HCT116 (cell line): Measurements from ENCODE around the gene AMMECR1. TPM values are rescaled to one million over a fixed set of nuclear protein-coding genes. Genes with fewer than 3 reads are reported as not detected.

Source experiments
- ATAC-seq: fragments of 200-7000 bp; cut with Tn5 transposase; 2 replicates; pipeline ENCODE4 v1.9.1; 2020; ENCODE audit warnings: mild to moderate bottlenecking, moderate library complexity
- BruUV-seq: library from RNA; stranded (reverse); fragments of 400-500 nt; replicated peaks from 2 replicates; lab custom pipeline; 2021; lab: Mats Ljungman, UMichigan
- CTCF ChIA-PET: fragments of 300-600 bp; sonication (Branson Sonifier 250); formaldehyde crosslinking; loops from one replicate; lab custom pipeline; 2021; ENCODE audit warnings: antibody characterized with exemption; lab: Charles Lee
- POLR2A ChIA-PET: fragments of 300-600, 350-600 bp; sonication (Branson Sonifier 250); formaldehyde crosslinking; loops from one replicate; lab custom pipeline; 2021; ENCODE audit warnings: antibody characterized with exemption; lab: Charles Lee
- RAD21 ChIA-PET, 2 experiments: fragments of 300-600 bp; sonication (Branson Sonifier 250); formaldehyde crosslinking; loops; one replicate each; lab custom pipeline; 2023; ENCODE audit warnings: low total read pairs in 2 of 2; ENCODE audit not compliant: uncharacterized antibody in 2 of 2, unreplicated experiment in 2 of 2, low non-redundant PET in 1 of 2; lab: Charles Lee
- DNase-seq: peaks from one replicate; pipeline ENCODE4 v3.0.0-alpha.2; 2010; ENCODE audit warnings: low read depth, low spot score
- H2AFZ ChIP-seq: fragments of 200-600 bp; shearing (Covaris generic), sonication (generic); 2 replicates; pipeline ENCODE4 v1.6.1; 2017; ENCODE audit warnings: low read depth, mixed run types, mixed read lengths, antibody characterized with exemption, low read length; ENCODE audit not compliant: poor library complexity, severe bottlenecking
- H3K27ac ChIP-seq: 2 replicates; pipeline ENCODE4 v1.5.1; 2012; ENCODE audit warnings: low read depth, low read length
- H3K27me3 ChIP-seq: fragments of 200-600 bp; sonication (generic); 2 replicates; pipeline ENCODE4 v1.6.1; 2016; ENCODE audit warnings: mixed run types, low read length, mixed read lengths; ENCODE audit not compliant: insufficient read depth
- H3K36me3 ChIP-seq, 2 experiments: fragments of 200-500 bp in 1 of 2; fragments of 200-600 bp in 1 of 2; sonication (Bioruptor generic) in 1 of 2; sonication (generic) in 1 of 2; 2 replicates each; pipeline versions ENCODE4 v1.5.1 to v1.6.1; 2014 to 2016; ENCODE audit warnings: low read length in 2 of 2, inconsistent platforms in 1 of 2, mixed read lengths in 1 of 2, mixed run types in 1 of 2; ENCODE audit not compliant: insufficient read depth in 2 of 2, control insufficient read depth in 1 of 2
- H3K4me1 ChIP-seq, 2 experiments: fragments of 200-600 bp in 1 of 2; sonication (generic) in 1 of 2; 2 replicates each; pipeline versions ENCODE4 v1.5.1 to v1.6.1; 2012 to 2017; ENCODE audit warnings: low read length in 2 of 2, inconsistent platforms in 1 of 2, mild to moderate bottlenecking in 1 of 2, mixed read lengths in 1 of 2, mixed run types in 1 of 2, moderate library complexity in 1 of 2; ENCODE audit not compliant: insufficient read depth in 2 of 2, control insufficient read depth in 1 of 2
- H3K4me2 ChIP-seq: fragments of 200-600 bp; sonication (generic); 2 replicates; pipeline ENCODE4 v1.6.1; 2017; ENCODE audit warnings: mixed run types, low read length, mixed read lengths
- H3K4me3 ChIP-seq, 2 experiments: fragments of 200-600 bp in 1 of 2; sonication (generic) in 1 of 2; replicated peaks in 1 of 2; 2 replicates each; pipeline ENCODE4 v1.5.1; 2011 to 2016; ENCODE audit warnings: low read length in 2 of 2, control low read depth in 1 of 2, low read depth in 1 of 2, mild to moderate bottlenecking in 1 of 2, mixed read lengths in 1 of 2, mixed run types in 1 of 2
- H3K79me2 ChIP-seq: fragments of 200-600 bp; sonication (generic); 2 replicates; pipeline ENCODE4 v1.6.1; 2017; ENCODE audit warnings: mild to moderate bottlenecking, mixed run types, low read length, moderate library complexity, mixed read lengths; ENCODE audit not compliant: insufficient read depth
- H3K9ac ChIP-seq: fragments of 200-600 bp; sonication (generic); 2 replicates; pipeline ENCODE4 v1.6.1; 2016; ENCODE audit warnings: low read length, mixed read lengths
- H3K9me2 ChIP-seq: fragments of 200-600 bp; sonication (generic), shearing (Covaris generic); 2 replicates; pipeline ENCODE4 v1.6.1; 2017; ENCODE audit warnings: mixed run types, mild to moderate bottlenecking, moderate library complexity; ENCODE audit not compliant: insufficient read depth
- H3K9me3 ChIP-seq, 2 experiments: fragments of 200-500 bp in 1 of 2; fragments of 200-600 bp in 1 of 2; sonication (Bioruptor generic) in 1 of 2; sonication (generic) in 1 of 2; 2 replicates each; pipeline ENCODE4 v1.6.1; 2014 to 2017; ENCODE audit warnings: low read length in 2 of 2, mixed read lengths in 2 of 2, inconsistent platforms in 1 of 2, low read depth in 1 of 2, mild to moderate bottlenecking in 1 of 2, mixed run types in 1 of 2, moderate library complexity in 1 of 2; ENCODE audit not compliant: control insufficient read depth in 1 of 2, insufficient read depth in 1 of 2
- H4K20me1 ChIP-seq: fragments of 200-600 bp; sonication (generic), shearing (Covaris generic); 2 replicates; pipeline ENCODE4 v1.6.1; 2017; ENCODE audit warnings: mixed run types, mild to moderate bottlenecking, moderate library complexity; ENCODE audit not compliant: insufficient read depth
- CBX3 ChIP-seq: IDR thresholded peaks from 2 replicates; pipeline ENCODE4 v1.6.1; 2012; ENCODE audit warnings: low read depth
- EGR1 ChIP-seq: IDR thresholded peaks from 2 replicates; pipeline ENCODE4 v1.6.1; 2012; ENCODE audit warnings: low read depth
- ELF1 ChIP-seq: IDR thresholded peaks from 2 replicates; pipeline ENCODE4 v1.6.1; 2012; ENCODE audit warnings: low read depth, borderline replicate concordance
- EZH2 ChIP-seq: fragments of 200-600 bp; sonication (generic); IDR thresholded peaks from 2 replicates; pipeline ENCODE4 v1.6.1; 2017; ENCODE audit warnings: antibody characterized with exemption, mixed run types
- EZH2phosphoT487 ChIP-seq: fragments of 200-600 bp; IDR thresholded peaks from 2 replicates; pipeline ENCODE4 v1.6.1; 2018; ENCODE audit warnings: antibody characterized with exemption, borderline replicate concordance
- POLR2AphosphoS5 ChIP-seq: IDR thresholded peaks from 2 replicates; pipeline ENCODE4 v1.6.1; 2011; ENCODE audit warnings: mild to moderate bottlenecking, low read depth, low read length, moderate library complexity
- SP1 ChIP-seq: IDR thresholded peaks from 2 replicates; pipeline ENCODE4 v1.6.1; 2012; ENCODE audit warnings: low read depth
- SRF ChIP-seq: IDR thresholded peaks from 2 replicates; pipeline ENCODE4 v1.6.1; 2012; ENCODE audit warnings: low read depth
- TCF7L2 ChIP-seq: IDR thresholded peaks from 2 replicates; pipeline ENCODE4 v1.7.0; 2011; ENCODE audit warnings: borderline replicate concordance, inconsistent platforms; ENCODE audit not compliant: insufficient read depth, insufficient read length; ENCODE audit errors: extremely low read depth
- YY1 ChIP-seq: IDR thresholded peaks from 2 replicates; pipeline ENCODE4 v1.6.1; 2011; ENCODE audit warnings: low read length, low read depth, moderate library complexity, mild to moderate bottlenecking; ENCODE audit not compliant: insufficient replicate concordance; ENCODE audit errors: extremely low read depth
- ZFX ChIP-seq: fragments of 450-650 bp; IDR thresholded peaks from 2 replicates; pipeline ENCODE4 v1.6.1; 2017
- intact Hi-C: fragments of 100-400 bp; cut with micrococcal nuclease; formaldehyde crosslinking; loops from 2 replicates; pipeline ENCODE4 v1.10.0; 2022
- total RNA-seq: library from RNA; stranded (reverse); gene quantifications from one replicate; pipeline ENCODE4 v1.2.1, GENCODE V29; 2021; ENCODE audit not compliant: unreplicated experiment
- TF ChIP-seq, protein P1 (sequence below): IDR thresholded peaks from 2 replicates; pipeline ENCODE4 v1.6.1; 2011; ENCODE audit warnings: mild to moderate bottlenecking, low read length, moderate library complexity; ENCODE audit not compliant: insufficient replicate concordance; ENCODE audit errors: extremely low read depth
- TF ChIP-seq, protein P2 (sequence below), 3 experiments: fragments of 200-600 bp in 1 of 3; sonication (generic) in 1 of 3; IDR thresholded peaks in 2 of 3; conservative IDR thresholded peaks in 1 of 3; 2 replicates each; pipeline ENCODE4 v1.5.1; 2012 to 2017; ENCODE audit warnings: low read depth in 2 of 3, low read length in 2 of 3, antibody characterized with exemption in 1 of 3, borderline replicate concordance in 1 of 3, control low read depth in 1 of 3, mild to moderate bottlenecking in 1 of 3, mixed read lengths in 1 of 3, mixed run types in 1 of 3, moderate library complexity in 1 of 3; ENCODE audit not compliant: insufficient read depth in 1 of 3
- TF ChIP-seq, protein P3 (sequence below): IDR thresholded peaks from 2 replicates; pipeline ENCODE4 v1.6.1; 2012; ENCODE audit warnings: low read depth
- TF ChIP-seq, protein P4 (sequence below): IDR thresholded peaks from 2 replicates; pipeline ENCODE4 v1.6.1; 2012

AMMECR1 gene
- total RNA-seq, 1 experiment from 2014 or later: 9.2 TPM

DNA sequence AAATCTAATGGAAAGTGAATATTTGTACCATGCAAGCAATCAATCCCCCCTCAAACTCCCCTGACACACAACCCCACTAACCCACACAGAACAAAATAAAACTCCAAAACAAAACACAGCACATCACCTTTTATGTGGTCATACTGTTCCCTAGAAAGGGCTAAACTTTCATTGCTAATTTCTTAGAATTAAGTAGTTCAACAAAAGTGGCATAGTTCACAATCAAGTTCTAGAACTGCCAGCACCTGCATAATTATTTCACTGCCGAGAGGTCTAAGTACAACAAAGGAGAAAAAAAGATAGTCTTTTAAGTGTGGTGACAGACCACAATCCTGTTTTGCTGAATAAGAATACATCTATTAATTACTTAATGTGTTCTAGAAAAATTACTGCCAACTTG, 58.8 kb downstream of the AMMECR1 start (continued):
- TF ChIP-seq, protein P1, sequence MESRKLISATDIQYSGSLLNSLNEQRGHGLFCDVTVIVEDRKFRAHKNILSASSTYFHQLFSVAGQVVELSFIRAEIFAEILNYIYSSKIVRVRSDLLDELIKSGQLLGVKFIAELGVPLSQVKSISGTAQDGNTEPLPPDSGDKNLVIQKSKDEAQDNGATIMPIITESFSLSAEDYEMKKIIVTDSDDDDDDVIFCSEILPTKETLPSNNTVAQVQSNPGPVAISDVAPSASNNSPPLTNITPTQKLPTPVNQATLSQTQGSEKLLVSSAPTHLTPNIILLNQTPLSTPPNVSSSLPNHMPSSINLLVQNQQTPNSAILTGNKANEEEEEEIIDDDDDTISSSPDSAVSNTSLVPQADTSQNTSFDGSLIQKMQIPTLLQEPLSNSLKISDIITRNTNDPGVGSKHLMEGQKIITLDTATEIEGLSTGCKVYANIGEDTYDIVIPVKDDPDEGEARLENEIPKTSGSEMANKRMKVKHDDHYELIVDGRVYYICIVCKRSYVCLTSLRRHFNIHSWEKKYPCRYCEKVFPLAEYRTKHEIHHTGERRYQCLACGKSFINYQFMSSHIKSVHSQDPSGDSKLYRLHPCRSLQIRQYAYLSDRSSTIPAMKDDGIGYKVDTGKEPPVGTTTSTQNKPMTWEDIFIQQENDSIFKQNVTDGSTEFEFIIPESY: no peak
- TF ChIP-seq POLR2AphosphoS5 (no peak), YY1 (no peak), EGR1 (no peak), ELF1 (no peak), SP1 (no peak), EZH2phosphoT487 (no peak)
- TF ChIP-seq, protein P2, sequence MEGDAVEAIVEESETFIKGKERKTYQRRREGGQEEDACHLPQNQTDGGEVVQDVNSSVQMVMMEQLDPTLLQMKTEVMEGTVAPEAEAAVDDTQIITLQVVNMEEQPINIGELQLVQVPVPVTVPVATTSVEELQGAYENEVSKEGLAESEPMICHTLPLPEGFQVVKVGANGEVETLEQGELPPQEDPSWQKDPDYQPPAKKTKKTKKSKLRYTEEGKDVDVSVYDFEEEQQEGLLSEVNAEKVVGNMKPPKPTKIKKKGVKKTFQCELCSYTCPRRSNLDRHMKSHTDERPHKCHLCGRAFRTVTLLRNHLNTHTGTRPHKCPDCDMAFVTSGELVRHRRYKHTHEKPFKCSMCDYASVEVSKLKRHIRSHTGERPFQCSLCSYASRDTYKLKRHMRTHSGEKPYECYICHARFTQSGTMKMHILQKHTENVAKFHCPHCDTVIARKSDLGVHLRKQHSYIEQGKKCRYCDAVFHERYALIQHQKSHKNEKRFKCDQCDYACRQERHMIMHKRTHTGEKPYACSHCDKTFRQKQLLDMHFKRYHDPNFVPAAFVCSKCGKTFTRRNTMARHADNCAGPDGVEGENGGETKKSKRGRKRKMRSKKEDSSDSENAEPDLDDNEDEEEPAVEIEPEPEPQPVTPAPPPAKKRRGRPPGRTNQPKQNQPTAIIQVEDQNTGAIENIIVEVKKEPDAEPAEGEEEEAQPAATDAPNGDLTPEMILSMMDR (IDR thresholded peaks at IDR 0.05 in 2 of 3, conservative IDR thresholded peaks at IDR 0.05 in 1 of 3; ENCODE audit: borderline replicate concordance in 1 of 3, insufficient read depth in 1 of 3, low read depth in 2 of 3, low read length in 2 of 3): no peak
- TF ChIP-seq, all 23 proteins: peak for 0

DNA sequence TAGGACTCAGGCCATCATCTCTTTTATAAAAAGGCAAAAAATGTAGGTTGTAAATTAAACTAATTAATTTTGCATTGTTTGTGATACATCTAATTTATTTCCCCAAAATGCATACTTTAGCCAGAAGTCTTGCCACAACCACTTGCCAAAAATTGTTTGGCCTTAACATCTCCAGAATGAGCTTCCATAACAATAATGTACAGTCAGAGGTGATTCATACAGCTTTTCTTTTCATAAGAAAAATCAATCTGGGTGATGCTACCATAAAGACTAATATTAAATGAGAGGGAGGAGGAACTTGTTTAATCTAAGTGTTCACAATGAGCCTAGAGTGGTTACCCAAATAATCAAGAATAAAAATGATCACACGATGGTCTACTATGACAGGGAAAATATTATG, 59.3 kb downstream of the AMMECR1 start:
- no peak for ATAC-seq
- Histone ChIP-seq H3K4me2 (no peak overlapping the region), H3K4me1 (no peaks in the 10 kb centered on the region), H3K9me3 (no peaks in the 10 kb centered on the region), H3K79me2 (no peaks in the 10 kb centered on the region), H3K36me3 (no peaks in the 10 kb centered on the region), H3K27ac (no peak overlapping the region), H3K27me3 (no peaks in the 10 kb centered on the region), H3K9ac (no peak overlapping the region), H3K9me2 (no peaks in the 10 kb centered on the region), H2AFZ (no peak overlapping the region), H4K20me1 (no peaks in the 10 kb centered on the region), H3K4me3 (no peak overlapping the region)
- ChIA-PET POLR2A (no interaction called here), RAD21 (no interaction called here), CTCF (no interaction called here)
- BruUV-seq: no TSS peak
- DNase-seq: no peak
- intact Hi-C loops: no loop called here
- no peak for TF ChIP-seq CBX3
- TF ChIP-seq, protein P3, sequence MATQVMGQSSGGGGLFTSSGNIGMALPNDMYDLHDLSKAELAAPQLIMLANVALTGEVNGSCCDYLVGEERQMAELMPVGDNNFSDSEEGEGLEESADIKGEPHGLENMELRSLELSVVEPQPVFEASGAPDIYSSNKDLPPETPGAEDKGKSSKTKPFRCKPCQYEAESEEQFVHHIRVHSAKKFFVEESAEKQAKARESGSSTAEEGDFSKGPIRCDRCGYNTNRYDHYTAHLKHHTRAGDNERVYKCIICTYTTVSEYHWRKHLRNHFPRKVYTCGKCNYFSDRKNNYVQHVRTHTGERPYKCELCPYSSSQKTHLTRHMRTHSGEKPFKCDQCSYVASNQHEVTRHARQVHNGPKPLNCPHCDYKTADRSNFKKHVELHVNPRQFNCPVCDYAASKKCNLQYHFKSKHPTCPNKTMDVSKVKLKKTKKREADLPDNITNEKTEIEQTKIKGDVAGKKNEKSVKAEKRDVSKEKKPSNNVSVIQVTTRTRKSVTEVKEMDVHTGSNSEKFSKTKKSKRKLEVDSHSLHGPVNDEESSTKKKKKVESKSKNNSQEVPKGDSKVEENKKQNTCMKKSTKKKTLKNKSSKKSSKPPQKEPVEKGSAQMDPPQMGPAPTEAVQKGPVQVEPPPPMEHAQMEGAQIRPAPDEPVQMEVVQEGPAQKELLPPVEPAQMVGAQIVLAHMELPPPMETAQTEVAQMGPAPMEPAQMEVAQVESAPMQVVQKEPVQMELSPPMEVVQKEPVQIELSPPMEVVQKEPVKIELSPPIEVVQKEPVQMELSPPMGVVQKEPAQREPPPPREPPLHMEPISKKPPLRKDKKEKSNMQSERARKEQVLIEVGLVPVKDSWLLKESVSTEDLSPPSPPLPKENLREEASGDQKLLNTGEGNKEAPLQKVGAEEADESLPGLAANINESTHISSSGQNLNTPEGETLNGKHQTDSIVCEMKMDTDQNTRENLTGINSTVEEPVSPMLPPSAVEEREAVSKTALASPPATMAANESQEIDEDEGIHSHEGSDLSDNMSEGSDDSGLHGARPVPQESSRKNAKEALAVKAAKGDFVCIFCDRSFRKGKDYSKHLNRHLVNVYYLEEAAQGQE: no peak
- TF ChIP-seq EZH2: no peak
- no peak for TF ChIP-seq EGR1
- no peak for TF ChIP-seq TCF7L2
- TF ChIP-seq ZFX: no peak
- TF ChIP-seq, protein P4, sequence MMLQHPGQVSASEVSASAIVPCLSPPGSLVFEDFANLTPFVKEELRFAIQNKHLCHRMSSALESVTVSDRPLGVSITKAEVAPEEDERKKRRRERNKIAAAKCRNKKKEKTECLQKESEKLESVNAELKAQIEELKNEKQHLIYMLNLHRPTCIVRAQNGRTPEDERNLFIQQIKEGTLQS: no peak
- no peak for TF ChIP-seq SP1
- no peak for TF ChIP-seq YY1
- no peak for TF ChIP-seq SRF
- TF ChIP-seq, protein P2 (IDR thresholded peaks at IDR 0.05 in 2 of 3, conservative IDR thresholded peaks at IDR 0.05 in 1 of 3; ENCODE audit: borderline replicate concordance in 1 of 3, insufficient read depth in 1 of 3, low read depth in 2 of 3, low read length in 2 of 3): no peak
